Bladder microvascular endothelial cell (primary cell): ENCODE measurements around the gene DIP2A. TPM values are rescaled to one million over a fixed set of nuclear protein-coding genes. Genes with fewer than 3 reads are reported as not detected.

Experiments
- total RNA-seq: library from RNA; depleted of rRNA; stranded (reverse); fragments of >200 nt; gene quantifications from 2 replicates; pipeline ENCODE4 v1.2.3, GENCODE V29; 2014

DIP2A gene
- 23.6 and 79.7 TPM in 2 replicates for total RNA-seq

GRCh38 chr21:46458315-46459023 is at the start of gene DIP2A:
Gene DIP2A, plus strand, starts transcription at chr21:46458891. Its CDS starts 241 bp downstream, at chr21:46459132.

DNA sequence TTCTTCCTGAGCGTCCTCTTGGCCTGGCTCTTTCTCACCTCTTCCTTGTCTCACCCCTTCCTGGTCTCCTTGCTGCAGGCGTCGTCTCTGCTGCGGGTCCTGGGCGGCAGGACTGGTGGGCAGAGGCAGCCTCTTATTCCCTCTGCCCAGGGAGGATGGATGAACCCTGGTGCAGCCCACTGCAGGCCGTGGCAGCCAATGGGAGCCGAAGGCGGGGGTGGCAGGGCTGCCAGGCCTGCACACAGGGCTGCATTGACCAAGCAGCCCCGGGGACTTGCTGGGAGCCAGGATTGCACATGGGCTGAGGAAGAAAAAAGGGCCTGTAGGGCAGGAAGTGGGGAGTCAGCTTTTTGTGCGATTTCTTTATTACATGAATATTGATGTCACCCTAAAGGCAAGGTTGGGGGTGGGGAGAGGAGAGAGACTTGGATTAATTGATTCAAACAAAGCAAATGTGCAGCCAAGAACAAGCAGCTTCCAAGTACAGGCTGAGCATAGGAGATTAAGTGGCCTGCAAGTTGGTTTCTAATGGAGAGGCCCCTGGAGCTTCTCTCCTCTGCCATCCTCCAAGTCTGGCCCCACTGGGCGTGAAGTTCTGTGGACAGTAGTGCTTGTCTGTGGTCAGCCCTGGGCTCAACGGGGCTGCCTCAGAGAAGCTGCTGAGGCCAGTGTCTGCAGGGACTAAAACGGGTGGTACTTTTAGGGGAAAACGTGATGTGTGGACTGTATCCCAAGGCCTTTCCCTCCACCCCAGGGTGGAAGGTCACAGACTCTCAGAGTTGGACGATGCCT is 146.5 kb downstream of the DIP2A start, which contains the start of gene S100B:
Gene S100B (minus strand): TSS at position 108 of the 792 bp plus-strand sequence. CDS start 2,667 bp downstream, outside the sequence.

Other genes starting within 250 kb of the DIP2A start
- 56.8 and 62.7 TPM in 2 replicates for gene LSS, start 230.1 kb upstream of the DIP2A start, total RNA-seq
- gene MCM3AP, start 173.3 kb upstream of the DIP2A start, total RNA-seq, result 40.3 and 92.3 TPM in 2 replicates
- 5.5 and 8.6 TPM in 2 replicates for gene YBEY, start 172.5 kb upstream of the DIP2A start, total RNA-seq
- 4.9 and 5.2 TPM in 2 replicates for gene C21orf58, start 135.0 kb upstream of the DIP2A start, total RNA-seq
- 18.3 and 29.9 TPM in 2 replicates for gene PCNT, start 134.7 kb upstream of the DIP2A start, total RNA-seq
- gene S100B, start 146.2 kb downstream of the DIP2A start, total RNA-seq, result not detected in 2 replicates
- gene PRMT2, start 176.8 kb downstream of the DIP2A start, total RNA-seq, result 118 and 209 TPM in 2 replicates